ENCODE measurements around the gene RANBP10.

RANBP10 gene

GRCh38 chr16:67673712-67674580, 132.4 kb downstream of the RANBP10 start:
- no peak overlapping the region for H3K4me3 ChIP-seq (ENCODE audit: control insufficient read depth, low read depth, low read length)
- TF ChIP-seq CTCF (IDR thresholded peaks at IDR 0.05; ENCODE audit: control insufficient read depth, insufficient read depth, low read depth, low read length, missing control alignments), result no peak
- no peak for DNase-seq (ENCODE audit: low read depth)

Data from AG09309 (cell line).